Neural progenitor cell (in vitro differentiated cells): Measurements from ENCODE around the gene URB1. TPM values are rescaled to one million over a fixed set of nuclear protein-coding genes. Genes with fewer than 3 reads are reported as not detected.

Source experiments
- DNase-seq: peaks from one replicate; pipeline ENCODE4 v3.0.0-alpha.2; 2016; ENCODE audit warnings: low spot score
- H2AFZ ChIP-seq: fragments of 200-600 bp; sonication (generic); replicated peaks from 2 replicates; pipeline ENCODE4 v1.6.1; 2016; ENCODE audit warnings: antibody characterized with exemption
- H3F3A ChIP-seq: fragments of 200-600 bp; sonication (generic); 2 replicates; pipeline ENCODE4 v1.6.1; 2016; ENCODE audit warnings: antibody characterized with exemption, low read depth
- H3K27ac ChIP-seq: fragments of 200-600 bp; sonication (generic); 2 replicates; pipeline ENCODE4 v1.5.1; 2016; ENCODE audit warnings: mild to moderate bottlenecking
- H3K27me3 ChIP-seq: fragments of 200-600 bp; sonication (generic); 2 replicates; pipeline ENCODE4 v1.6.1; 2016; ENCODE audit warnings: mild to moderate bottlenecking, moderate library complexity
- H3K36me3 ChIP-seq: fragments of 200-600 bp; sonication (generic); 2 replicates; pipeline ENCODE4 v1.5.1; 2016
- H3K4me1 ChIP-seq: fragments of 200-600 bp; sonication (generic); 2 replicates; pipeline ENCODE4 v1.6.1; 2016; ENCODE audit warnings: mixed run types
- H3K4me2 ChIP-seq: fragments of 200-600 bp; sonication (generic); 2 replicates; pipeline ENCODE4 v1.6.1; 2016
- H3K4me3 ChIP-seq: fragments of 200-600 bp; sonication (generic); 2 replicates; pipeline ENCODE4 v1.5.1; 2016
- H3K79me2 ChIP-seq: fragments of 200-600 bp; sonication (generic); 2 replicates; pipeline ENCODE4 v1.6.1; 2016; ENCODE audit warnings: low read depth
- H3K9ac ChIP-seq: fragments of 200-600 bp; sonication (generic); 2 replicates; pipeline ENCODE4 v1.6.1; 2016
- H3K9me3 ChIP-seq: fragments of 200-600 bp; sonication (generic); 2 replicates; pipeline ENCODE4 v1.5.1; 2016; ENCODE audit warnings: low read depth
- H4K20me1 ChIP-seq: fragments of 200-600 bp; sonication (generic); 2 replicates; pipeline ENCODE4 v1.6.1; 2016; ENCODE audit warnings: low read depth
- H3K27ac Mint-ChIP-seq: 3 replicates; pipeline ENCODE4 v1.8.0; 2021; ENCODE audit warnings: mixed read lengths
- H3K27me3 Mint-ChIP-seq: 2 replicates; pipeline ENCODE4 v1.8.0; 2022; ENCODE audit warnings: low read depth, mild to moderate bottlenecking, inconsistent platforms, moderate library complexity, mixed read lengths; ENCODE audit not compliant: insufficient read depth
- H3K36me3 Mint-ChIP-seq: 3 replicates; pipeline ENCODE4 v1.8.0; 2021; ENCODE audit warnings: mixed read lengths
- H3K4me1 Mint-ChIP-seq: 3 replicates; pipeline ENCODE4 v1.8.0; 2021; ENCODE audit warnings: mixed read lengths
- H3K4me3 Mint-ChIP-seq: 3 replicates; pipeline ENCODE4 v1.8.0; 2021; ENCODE audit warnings: mild to moderate bottlenecking, moderate library complexity, mixed read lengths
- H3K9me3 Mint-ChIP-seq: 3 replicates; pipeline ENCODE4 v1.8.0; 2020; ENCODE audit warnings: mixed read lengths
- EZH2 ChIP-seq: fragments of 200-600 bp; sonication (generic); IDR thresholded peaks from 2 replicates; pipeline ENCODE4 v1.6.1; 2017; ENCODE audit warnings: antibody characterized with exemption, mild to moderate bottlenecking, moderate library complexity
- EZH2phosphoT487 ChIP-seq: fragments of 200-600 bp; sonication (generic); IDR thresholded peaks from 2 replicates; pipeline ENCODE4 v1.6.1; 2017; ENCODE audit warnings: antibody characterized with exemption
- total RNA-seq: library from RNA; depleted of rRNA; stranded (reverse); fragments of >200 nt; gene quantifications from 2 replicates; pipeline ENCODE4 v1.2.3, GENCODE V29; 2015; ENCODE audit warnings: low replicate concordance
- TF ChIP-seq, protein P1 (sequence below): fragments of 200-600 bp; sonication (generic); IDR thresholded peaks from 2 replicates; pipeline ENCODE4 v1.5.1; 2017; ENCODE audit warnings: antibody characterized with exemption, mild to moderate bottlenecking

The URB1 gene
- total RNA-seq, 1 donor from 2014 or later: 7.7 TPM

GRCh38 chr21:32309906-32310460, 82.8 kb downstream of the URB1 start:
- H3K79me2 ChIP-seq: no peaks in the 10 kb centered on the region
- H3F3A ChIP-seq: peaks cover 5% of the 10 kb centered on the region
- peaks cover 15% of the 10 kb centered on the region for H3K36me3 Mint-ChIP-seq
- H3K27me3 ChIP-seq: no peaks in the 10 kb centered on the region
- no peak for DNase-seq
- no peaks in the 10 kb centered on the region for H3K4me1 ChIP-seq
- no peaks in the 10 kb centered on the region for H3K9me3 Mint-ChIP-seq
- no peaks in the 10 kb centered on the region for H3K9me3 ChIP-seq
- H3K27me3 Mint-ChIP-seq: no peaks in the 10 kb centered on the region
- no peak overlapping the region for H2AFZ ChIP-seq
- H3K4me1 Mint-ChIP-seq: peaks cover 10% of the 10 kb centered on the region
- H3K36me3 ChIP-seq: no peaks in the 10 kb centered on the region
- H4K20me1 ChIP-seq: no peaks in the 10 kb centered on the region
- H3K27ac ChIP-seq: no peak overlapping the region
- no peak overlapping the region for H3K4me3 ChIP-seq
- H3K4me2 ChIP-seq: no peak overlapping the region
- H3K4me3 Mint-ChIP-seq: no peak overlapping the region
- no peak overlapping the region for H3K27ac Mint-ChIP-seq
- TF ChIP-seq EZH2phosphoT487 (no peak), EZH2 (no peak)
- TF ChIP-seq, protein P1, sequence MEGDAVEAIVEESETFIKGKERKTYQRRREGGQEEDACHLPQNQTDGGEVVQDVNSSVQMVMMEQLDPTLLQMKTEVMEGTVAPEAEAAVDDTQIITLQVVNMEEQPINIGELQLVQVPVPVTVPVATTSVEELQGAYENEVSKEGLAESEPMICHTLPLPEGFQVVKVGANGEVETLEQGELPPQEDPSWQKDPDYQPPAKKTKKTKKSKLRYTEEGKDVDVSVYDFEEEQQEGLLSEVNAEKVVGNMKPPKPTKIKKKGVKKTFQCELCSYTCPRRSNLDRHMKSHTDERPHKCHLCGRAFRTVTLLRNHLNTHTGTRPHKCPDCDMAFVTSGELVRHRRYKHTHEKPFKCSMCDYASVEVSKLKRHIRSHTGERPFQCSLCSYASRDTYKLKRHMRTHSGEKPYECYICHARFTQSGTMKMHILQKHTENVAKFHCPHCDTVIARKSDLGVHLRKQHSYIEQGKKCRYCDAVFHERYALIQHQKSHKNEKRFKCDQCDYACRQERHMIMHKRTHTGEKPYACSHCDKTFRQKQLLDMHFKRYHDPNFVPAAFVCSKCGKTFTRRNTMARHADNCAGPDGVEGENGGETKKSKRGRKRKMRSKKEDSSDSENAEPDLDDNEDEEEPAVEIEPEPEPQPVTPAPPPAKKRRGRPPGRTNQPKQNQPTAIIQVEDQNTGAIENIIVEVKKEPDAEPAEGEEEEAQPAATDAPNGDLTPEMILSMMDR: no peak
- no peak overlapping the region for H3K9ac ChIP-seq

DNA sequence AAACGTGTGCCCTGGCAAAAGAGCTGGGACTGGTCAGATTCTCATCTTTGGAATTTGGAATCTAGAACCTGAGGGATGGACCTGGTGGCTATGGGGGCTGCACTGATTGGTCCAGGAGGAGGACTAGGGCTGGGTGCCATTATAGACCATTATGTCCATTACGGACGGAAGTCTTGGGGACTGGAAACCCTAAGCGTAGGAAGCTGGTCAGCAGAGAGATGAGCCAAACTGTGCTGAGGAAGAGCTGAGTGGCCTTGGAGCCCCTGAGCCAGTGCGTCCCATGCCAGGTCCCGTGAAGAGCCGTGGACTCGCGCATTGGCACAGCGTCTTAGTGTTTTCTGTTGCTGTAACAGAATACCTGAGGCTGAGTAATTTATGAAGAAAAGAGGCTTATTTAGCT, 84.1 kb downstream of the URB1 start:
- no peak for DNase-seq
- Mint-ChIP-seq H3K4me1 (peaks cover 10% of the 10 kb centered on the region), H3K9me3 (no peaks in the 10 kb centered on the region), H3K4me3 (no peak overlapping the region), H3K36me3 (peaks cover 15% of the 10 kb centered on the region), H3K27ac (no peak overlapping the region), H3K27me3 (no peaks in the 10 kb centered on the region)
- TF ChIP-seq, protein P1: no peak
- TF ChIP-seq EZH2phosphoT487 (no peak), EZH2 (no peak)
- Histone ChIP-seq H3K27ac (no peak overlapping the region), H3K4me2 (no peak overlapping the region), H3K79me2 (no peaks in the 10 kb centered on the region), H3F3A (peaks cover 5% of the 10 kb centered on the region), H3K9me3 (no peaks in the 10 kb centered on the region), H4K20me1 (no peaks in the 10 kb centered on the region), H3K9ac (no peak overlapping the region), H2AFZ (no peak overlapping the region), H3K4me1 (no peaks in the 10 kb centered on the region), H3K4me3 (no peak overlapping the region), H3K27me3 (no peaks in the 10 kb centered on the region), H3K36me3 (no peaks in the 10 kb centered on the region)

DNA sequence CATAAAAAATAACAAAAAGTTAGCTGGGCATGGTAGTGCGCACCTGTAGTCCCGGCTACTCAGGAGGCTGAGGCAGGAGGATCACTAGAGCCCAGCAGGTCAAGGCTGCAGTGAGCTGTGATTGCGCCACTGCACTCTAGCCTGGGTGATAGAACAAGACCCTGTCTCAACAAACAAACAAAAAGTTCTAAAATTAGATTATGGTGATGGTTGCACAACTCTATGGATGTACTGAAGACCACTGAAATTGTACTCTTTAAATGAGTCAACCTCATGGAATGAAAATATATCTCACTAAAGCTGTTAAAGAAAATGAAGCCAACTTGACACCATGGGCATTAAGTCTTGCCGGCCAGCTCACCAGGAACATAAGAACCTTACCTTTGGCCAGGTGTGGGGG, 85.1 kb downstream of the URB1 start:
- no peaks in the 10 kb centered on the region for H3K27me3 ChIP-seq
- H3K79me2 ChIP-seq: no peaks in the 10 kb centered on the region
- Mint-ChIP-seq H3K36me3 (peaks cover 16% of the 10 kb centered on the region), H3K4me1 (peaks cover 10% of the 10 kb centered on the region), H3K4me3 (no peak overlapping the region), H3K9me3 (no peaks in the 10 kb centered on the region), H3K27me3 (no peaks in the 10 kb centered on the region), H3K27ac (no peak overlapping the region)
- no peaks in the 10 kb centered on the region for H4K20me1 ChIP-seq
- H3K9ac ChIP-seq: no peak overlapping the region
- TF ChIP-seq EZH2phosphoT487 (no peak), EZH2 (no peak)
- TF ChIP-seq, protein P1: no peak
- no peak overlapping the region for H3K4me3 ChIP-seq
- H3K27ac ChIP-seq: no peak overlapping the region
- no peaks in the 10 kb centered on the region for H3K36me3 ChIP-seq
- no peak for DNase-seq
- H3K9me3 ChIP-seq: no peaks in the 10 kb centered on the region
- no peak overlapping the region for H3K4me2 ChIP-seq
- H2AFZ ChIP-seq: no peak overlapping the region
- H3K4me1 ChIP-seq: no peaks in the 10 kb centered on the region
- peaks cover 5% of the 10 kb centered on the region for H3F3A ChIP-seq
